ENCODE data around the gene PGK2. TPM values are rescaled to one million over a fixed set of nuclear protein-coding genes. Genes with fewer than 3 reads are reported as not detected.

Gene PGK2
- total RNA-seq, 1 donor from 2014 or later = not detected

- Mint-ChIP-seq H3K9me3 (no peaks in the 10 kb centered on the region), H3K4me1 (no peaks in the 10 kb centered on the region), H3K36me3 (ENCODE audit: low read depth) (no peaks in the 10 kb centered on the region), H3K27ac (no peak overlapping the region), H3K27me3 (no peaks in the 10 kb centered on the region), H3K4me3 (no peak overlapping the region)
- POLR2A ChIA-PET = no interaction called here
- no peak for TF ChIP-seq CTCF (IDR thresholded peaks at IDR 0.05)
- intact Hi-C loops (cut with micrococcal nuclease) = no loop called here
- CTCF ChIA-PET = no interaction called here
- ATAC-seq (ENCODE audit: low read depth) (no peak), DNase-seq (no peak)
These were observed 43.7 kb downstream of the PGK2 start for GRCh38 chr6:49743429-49743828.

- Mint-ChIP-seq H3K27ac (no peak overlapping the region), H3K4me1 (no peaks in the 10 kb centered on the region), H3K9me3 (no peaks in the 10 kb centered on the region), H3K36me3 (ENCODE audit: low read depth) (no peaks in the 10 kb centered on the region), H3K4me3 (no peak overlapping the region), H3K27me3 (no peaks in the 10 kb centered on the region)
- intact Hi-C loops (cut with micrococcal nuclease) = no loop called here
- ChIA-PET POLR2A (no interaction called here), CTCF (no interaction called here)
- DNase-seq = no peak
- TF ChIP-seq CTCF (IDR thresholded peaks at IDR 0.05) = no peak
- no peak for ATAC-seq (ENCODE audit: low read depth)
These were observed 47.7 kb downstream of the PGK2 start for GRCh38 chr6:49739423-49739822.

GRCh38 chr6:49736017-49736508 lies 51.0 kb downstream of the PGK2 start:
- Mint-ChIP-seq H3K36me3 (ENCODE audit: low read depth) (no peaks in the 10 kb centered on the region), H3K4me1 (no peaks in the 10 kb centered on the region), H3K27ac (no peak overlapping the region), H3K27me3 (no peaks in the 10 kb centered on the region), H3K4me3 (no peak overlapping the region), H3K9me3 (no peaks in the 10 kb centered on the region)
- POLR2A ChIA-PET = no interaction called here
- CTCF ChIA-PET = no interaction called here
- TF ChIP-seq CTCF (IDR thresholded peaks at IDR 0.05) = no peak
- ATAC-seq (ENCODE audit: low read depth) = no peak
- DNase-seq = no peak
- intact Hi-C loops (cut with micrococcal nuclease) = no loop called here

Other genes with a start within 250 kb of the PGK2 start
- gene C6orf141, start 236.6 kb downstream of the PGK2 start, total RNA-seq = not detected in 2 replicates
- not detected in 2 replicates for gene RHAG, start 150.4 kb downstream of the PGK2 start, total RNA-seq
- not detected in 2 replicates for gene CRISP2, start 73.7 kb downstream of the PGK2 start, total RNA-seq
- gene CRISP3, start 42.9 kb downstream of the PGK2 start, total RNA-seq = not detected in 2 replicates
- gene CRISP1, start 79.2 kb upstream of the PGK2 start, total RNA-seq = not detected in 2 replicates
- not detected in 2 replicates for gene DEFB114, start 176.9 kb upstream of the PGK2 start, total RNA-seq
- not detected in 2 replicates for gene DEFB113, start 182.3 kb upstream of the PGK2 start, total RNA-seq
- not detected in 2 replicates for gene DEFB110, start 234.7 kb upstream of the PGK2 start, total RNA-seq